Lung (tissue), 12 donors: ENCODE data around the gene CLDN7. TPM values are rescaled to one million over a fixed set of nuclear protein-coding genes. Genes with fewer than 3 reads are reported as not detected.
A peak's percentile ranks its signal among the peaks of the same experiment; 100 is the strongest.

Source experiments
- ATAC-seq: fragments of 200-7000 bp; cut with Tn5 transposase; one replicate; pipeline ENCODE4 v1.9.1; 2020; ENCODE audit warnings: moderate number of reproducible peaks; ENCODE audit not compliant: insufficient read depth, low FRiP score
- DNase-seq, 3 donors: peaks; one replicate each; pipeline ENCODE4 v3.0.0-alpha.2; 2013 to 2017
- H3K27ac ChIP-seq, 2 donors: one replicate each; pipeline ENCODE4 v1.5.1; 2013; ENCODE audit warnings: mild to moderate bottlenecking in 2 of 2, moderate library complexity in 2 of 2, control low read depth in 1 of 2, inconsistent platforms in 1 of 2, low read depth in 1 of 2, low read length in 1 of 2
- H3K27me3 ChIP-seq, 3 donors: one replicate each; pipeline ENCODE4 v1.5.1; 2013; ENCODE audit warnings: low read length in 2 of 3; ENCODE audit not compliant: control insufficient read depth in 3 of 3, insufficient read depth in 3 of 3
- H3K36me3 ChIP-seq, 4 donors: one replicate each; pipeline ENCODE4 v1.5.1; 2013; ENCODE audit warnings: low read length in 4 of 4, mild to moderate bottlenecking in 1 of 4, moderate library complexity in 1 of 4; ENCODE audit not compliant: control insufficient read depth in 4 of 4, insufficient read depth in 4 of 4
- H3K4me1 ChIP-seq, 5 donors: one replicate each; pipeline ENCODE4 v1.5.1; 2013; ENCODE audit warnings: low read length in 5 of 5, mild to moderate bottlenecking in 2 of 5, moderate library complexity in 1 of 5; ENCODE audit not compliant: control insufficient read depth in 5 of 5, insufficient read depth in 5 of 5
- H3K4me3 ChIP-seq: one replicate; pipeline ENCODE4 v1.5.1; 2013; ENCODE audit warnings: mild to moderate bottlenecking, control low read depth, moderate library complexity
- H3K9ac ChIP-seq, 2 donors: one replicate each; pipeline ENCODE4 v1.5.1; 2013; ENCODE audit warnings: low read length in 2 of 2, control low read depth in 1 of 2; ENCODE audit not compliant: insufficient read depth in 1 of 2
- H3K9me3 ChIP-seq, 4 donors: one replicate each; pipeline ENCODE4 v1.5.1; 2013; ENCODE audit warnings: low read length in 3 of 4, mild to moderate bottlenecking in 1 of 4, moderate library complexity in 1 of 4; ENCODE audit not compliant: control insufficient read depth in 4 of 4, insufficient read depth in 3 of 4
- WGBS, 2 donors: extraction: QIAGEN DNeasy Blood & Tissue Kit; methylation state at CpG; one replicate each; pipeline ENCODE4 v1.1.7; 2013; 5-methylcytosine and 5-hydroxymethylcytosine counted together
- polyA plus RNA-seq, 2 donors: library from polyadenylated mRNA; stranded (reverse); fragments of 200-250 nt; gene quantifications; one replicate each; pipeline ENCODE4 v1.2.1, GENCODE V29; 2013
- total RNA-seq, 2 donors: library from RNA; depleted of rRNA in 1 of 2; stranded (reverse); fragments of >200 nt in 1 of 2; gene quantifications; one replicate each; pipeline ENCODE4 v1.2.1, GENCODE V29; 2014 to 2021
- TF ChIP-seq, protein P1 (sequence below): IDR thresholded peaks from 2 replicates; pipeline ENCODE4 v1.5.1; 2012; ENCODE audit warnings: mild to moderate bottlenecking; ENCODE audit errors: control extremely low read depth, extremely low read depth
- donor health status: control.
- donor health status: control.
- donor health status: Bipolar disorder and iron deficiency.
- donor health status: healthy.
- donor health status: DM: yes; HTN: yes; CAD: no.

Gene CLDN7
- total and polyA plus RNA-seq, 4 donors, result 117 to 199 (median 145) TPM

- Histone ChIP-seq H3K27me3 (no peaks in the 10 kb centered on the region), H3K4me1 (peaks cover 0 to 17% (median 11%) of the 10 kb centered on the region in 5 donors), H3K4me3 (peak overlapping the region; percentile 89), H3K9me3 (peaks cover 0 to 2% (median 0%) of the 10 kb centered on the region in 4 donors), H3K9ac (peak overlapping the region; percentile 51 to 73), H3K27ac (peak overlapping the region; percentile 84 to 99), H3K36me3 (peaks cover 17 to 36% (median 32%) of the 10 kb centered on the region in 4 donors)
- ATAC-seq (peak; percentile 34), DNase-seq (peak; percentile 69 to 72 (median 70))
- 0% methylated on average over 14 of the region's 14 CpGs for WGBS, 2 donors
- TF ChIP-seq, protein P1, sequence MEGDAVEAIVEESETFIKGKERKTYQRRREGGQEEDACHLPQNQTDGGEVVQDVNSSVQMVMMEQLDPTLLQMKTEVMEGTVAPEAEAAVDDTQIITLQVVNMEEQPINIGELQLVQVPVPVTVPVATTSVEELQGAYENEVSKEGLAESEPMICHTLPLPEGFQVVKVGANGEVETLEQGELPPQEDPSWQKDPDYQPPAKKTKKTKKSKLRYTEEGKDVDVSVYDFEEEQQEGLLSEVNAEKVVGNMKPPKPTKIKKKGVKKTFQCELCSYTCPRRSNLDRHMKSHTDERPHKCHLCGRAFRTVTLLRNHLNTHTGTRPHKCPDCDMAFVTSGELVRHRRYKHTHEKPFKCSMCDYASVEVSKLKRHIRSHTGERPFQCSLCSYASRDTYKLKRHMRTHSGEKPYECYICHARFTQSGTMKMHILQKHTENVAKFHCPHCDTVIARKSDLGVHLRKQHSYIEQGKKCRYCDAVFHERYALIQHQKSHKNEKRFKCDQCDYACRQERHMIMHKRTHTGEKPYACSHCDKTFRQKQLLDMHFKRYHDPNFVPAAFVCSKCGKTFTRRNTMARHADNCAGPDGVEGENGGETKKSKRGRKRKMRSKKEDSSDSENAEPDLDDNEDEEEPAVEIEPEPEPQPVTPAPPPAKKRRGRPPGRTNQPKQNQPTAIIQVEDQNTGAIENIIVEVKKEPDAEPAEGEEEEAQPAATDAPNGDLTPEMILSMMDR, result no peak
Observed at GRCh38 chr17:7308625-7309433, 46.6 kb upstream of the CLDN7 start.

DNA sequence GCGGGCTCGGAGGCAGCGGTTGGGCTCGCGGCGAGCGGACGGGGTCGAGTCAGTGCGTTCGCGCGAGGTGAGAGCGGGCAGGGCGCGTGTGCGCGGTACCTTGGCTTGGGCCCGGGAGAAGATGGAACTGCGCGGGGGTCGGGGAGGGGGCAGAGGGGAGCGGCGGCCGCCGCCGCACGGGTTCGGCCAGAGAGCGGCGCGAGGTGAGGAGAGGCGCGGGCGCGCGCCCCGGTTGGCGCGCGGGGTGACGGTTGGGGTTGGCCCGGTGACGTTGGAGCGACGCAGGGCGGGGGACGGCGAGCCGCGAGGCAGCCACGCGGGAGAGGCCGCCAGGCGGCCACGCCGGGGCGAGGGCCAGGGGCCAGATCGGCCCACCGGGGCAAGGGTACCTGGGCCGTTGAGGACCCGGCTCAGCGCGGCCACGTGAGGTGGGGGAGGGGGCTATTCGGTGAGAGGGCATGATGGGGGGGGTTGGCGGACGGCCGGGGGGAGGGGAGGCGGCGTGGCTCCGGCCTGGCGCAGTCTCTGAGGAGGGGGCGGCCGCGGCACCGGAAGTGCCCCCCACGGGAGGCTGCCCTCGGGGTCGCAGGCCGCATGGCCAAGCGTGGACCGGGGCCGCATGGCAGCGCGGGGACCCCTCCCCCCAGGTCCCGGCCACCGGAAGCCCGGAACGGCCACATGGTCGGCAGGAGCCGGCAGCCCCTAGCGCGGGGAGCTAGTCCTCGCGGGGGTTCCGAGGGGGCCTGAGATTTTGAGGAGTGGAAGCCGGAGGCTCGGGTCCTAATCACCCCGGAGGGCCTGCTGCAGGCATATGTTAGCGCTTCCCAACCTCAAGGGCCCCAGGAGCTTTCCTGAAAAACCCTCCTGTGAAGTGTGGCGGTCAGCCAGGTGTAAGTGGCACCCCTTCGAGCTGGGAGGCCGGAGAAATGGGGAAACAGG is 45.7 kb upstream of the CLDN7 start:
- 0 to 1% methylated on average over 53 to 104 of the region's 104 CpGs for WGBS, 2 donors
- Histone ChIP-seq H3K9ac (peak overlapping the region; percentile 51 to 73), H3K4me1 (peaks cover 0 to 17% (median 8%) of the 10 kb centered on the region in 5 donors), H3K27ac (peak overlapping the region; percentile 84 to 99), H3K27me3 (no peaks in the 10 kb centered on the region), H3K4me3 (peak overlapping the region; percentile 89), H3K9me3 (peaks cover 0 to 2% (median 0%) of the 10 kb centered on the region in 4 donors), H3K36me3 (peaks cover 17 to 27% (median 25%) of the 10 kb centered on the region in 4 donors)
- peak; percentile 49 for ATAC-seq
- TF ChIP-seq, protein P1, result no peak
- peak in 2 of 3 donors; percentile 29 to 42 for DNase-seq

GRCh38 chr17:7306911-7307685 is 44.8 kb upstream of the CLDN7 start, which contains the start of gene EIF5A:
Gene EIF5A (plus strand): TSS chr17:7307628. CDS start chr17:7309636, 2,008 bp downstream.
- 0% methylated on average over 52 to 64 of the region's 64 CpGs for WGBS, 2 donors

More at GRCh38 chr17:7306911-7307685, 44.8 kb upstream of the CLDN7 start, which contains the start of gene EIF5A:
- H3K9ac ChIP-seq, result peak within 1 kb of the TSS; percentile 51 to 75
- DNase-seq (peak; percentile 100), ATAC-seq (peak; percentile 82)
- H3K9me3 ChIP-seq, result peaks cover 0 to 2% (median 0%) of the 10 kb centered on the region in 4 donors
- peaks cover 17 to 22% (median 19%) of the 10 kb centered on the region in 4 donors for H3K36me3 ChIP-seq
- H3K27me3 ChIP-seq, result no peaks in the 10 kb centered on the region
- peak within 1 kb of the TSS; percentile 89 for H3K4me3 ChIP-seq
- TF ChIP-seq, protein P1, result no peak
- H3K4me1 ChIP-seq, result peaks cover 0 to 17% (median 8%) of the 10 kb centered on the region in 5 donors
- peak within 1 kb of the TSS; percentile 95 to 99 for H3K27ac ChIP-seq
